Measurements from ENCODE around the gene USHBP1. TPM values are rescaled to one million over a fixed set of nuclear protein-coding genes. Genes with fewer than 3 reads are reported as not detected.

USHBP1 gene
- total RNA-seq, 1 experiment from 2014 or later, result 6.4 TPM

- Histone ChIP-seq H2BK5ac (ENCODE audit: insufficient read length, low read length) (no peak overlapping the region), H2BK120ac (ENCODE audit: low read depth, low read length, poor library complexity, severe bottlenecking) (no peak overlapping the region), H3K4ac (ENCODE audit: low read depth, low read length) (no peak overlapping the region), H3K23ac (ENCODE audit: insufficient read length, low read depth, low read length) (no peak overlapping the region), H3K9me3 (ENCODE audit: control insufficient read depth, low read depth, low read length) (no peaks in the 10 kb centered on the region), H2BK15ac (ENCODE audit: low read depth, low read length) (no peak overlapping the region), H2AFZ (ENCODE audit: low read length) (no peak overlapping the region), H4K5ac (ENCODE audit: insufficient read length, low read depth, low read length) (no peak overlapping the region), H3K79me1 (ENCODE audit: insufficient read depth, low read depth, low read length, poor library complexity, severe bottlenecking) (peaks cover 3% of the 10 kb centered on the region), H2AK5ac (ENCODE audit: insufficient read length, low read length) (no peak overlapping the region), H3K4me1 (ENCODE audit: insufficient read depth, low read length) (no peaks in the 10 kb centered on the region; the same call in 1 of the 2 replicates), H4K91ac (ENCODE audit: insufficient read length, low read depth, low read length) (no peak overlapping the region), H4K8ac (replicated peaks; ENCODE audit: insufficient read length, low read depth, low read length) (no peak overlapping the region), H3K27ac (ENCODE audit: insufficient read length, low read depth, low read length) (no peak overlapping the region), H4K20me1 (ENCODE audit: control insufficient read depth, insufficient read depth, insufficient read length) (no peaks in the 10 kb centered on the region), H3K14ac (ENCODE audit: insufficient read depth, low read length) (no peak overlapping the region), H3K18ac (ENCODE audit: insufficient read length, low read depth, low read length) (no peak overlapping the region), H3T11ph (ENCODE audit: low read length) (no peak overlapping the region), H3K56ac (ENCODE audit: insufficient read length, low read depth, low read length) (no peak overlapping the region), H2BK20ac (ENCODE audit: low read depth, low read length, poor library complexity, severe bottlenecking) (no peak overlapping the region), H3K79me2 (ENCODE audit: insufficient read depth, low read length) (peaks cover 7% of the 10 kb centered on the region), H2BK12ac (ENCODE audit: insufficient read length, low read depth, low read length) (no peak overlapping the region), H3K27me3 (ENCODE audit: insufficient read depth, low read length) (no peaks in the 10 kb centered on the region), H3K4me2 (ENCODE audit: insufficient read depth, insufficient read length, low read length) (no peak overlapping the region), H3K9ac (ENCODE audit: extremely low read depth, insufficient read length, low read length) (no peak overlapping the region), H3K23me2 (ENCODE audit: insufficient read length, low read depth, low read length, poor library complexity, severe bottlenecking) (peaks cover 6% of the 10 kb centered on the region)
- no peak overlapping the region for H3K4me3 Mint-ChIP-seq
- WGBS (ENCODE audit: extremely low coverage, insufficient read length, low lambda C conversion rate), result no CpG with 5 or more reads among the region's 25 CpGs
- H3K27me3 Mint-ChIP-seq (ENCODE audit: low read depth), result no peaks in the 10 kb centered on the region
- TF ChIP-seq, protein P1, sequence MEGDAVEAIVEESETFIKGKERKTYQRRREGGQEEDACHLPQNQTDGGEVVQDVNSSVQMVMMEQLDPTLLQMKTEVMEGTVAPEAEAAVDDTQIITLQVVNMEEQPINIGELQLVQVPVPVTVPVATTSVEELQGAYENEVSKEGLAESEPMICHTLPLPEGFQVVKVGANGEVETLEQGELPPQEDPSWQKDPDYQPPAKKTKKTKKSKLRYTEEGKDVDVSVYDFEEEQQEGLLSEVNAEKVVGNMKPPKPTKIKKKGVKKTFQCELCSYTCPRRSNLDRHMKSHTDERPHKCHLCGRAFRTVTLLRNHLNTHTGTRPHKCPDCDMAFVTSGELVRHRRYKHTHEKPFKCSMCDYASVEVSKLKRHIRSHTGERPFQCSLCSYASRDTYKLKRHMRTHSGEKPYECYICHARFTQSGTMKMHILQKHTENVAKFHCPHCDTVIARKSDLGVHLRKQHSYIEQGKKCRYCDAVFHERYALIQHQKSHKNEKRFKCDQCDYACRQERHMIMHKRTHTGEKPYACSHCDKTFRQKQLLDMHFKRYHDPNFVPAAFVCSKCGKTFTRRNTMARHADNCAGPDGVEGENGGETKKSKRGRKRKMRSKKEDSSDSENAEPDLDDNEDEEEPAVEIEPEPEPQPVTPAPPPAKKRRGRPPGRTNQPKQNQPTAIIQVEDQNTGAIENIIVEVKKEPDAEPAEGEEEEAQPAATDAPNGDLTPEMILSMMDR (conservative IDR thresholded peaks at IDR 0.05), result no peak
- peaks cover 19 to 54% (median 38%) of the 10 kb centered on the region in 3 experiments; a peak in 6 of 7 replicates for H3K36me3 Mint-ChIP-seq (ENCODE audit: insufficient read depth in 1 of 3, low read depth in 3 of 3)
- peak overlapping the region in 1 of 3 experiments; percentile 76; a peak in 1 of 7 replicates for H3K27ac Mint-ChIP-seq
- H3K9me3 Mint-ChIP-seq, result no peaks in the 10 kb centered on the region
- no peak for DNase-seq
- peaks cover 24 to 36% of the 10 kb centered on the region in 2 experiments for H3K4me1 Mint-ChIP-seq
Measured at GRCh38 chr19:17232258-17232657, 32.3 kb downstream of the USHBP1 start.

All from H9 (cell line).